Measurements from ENCODE around the gene SLC45A1. TPM values are rescaled to one million over a fixed set of nuclear protein-coding genes. Genes with fewer than 3 reads are reported as not detected.

SLC45A1 gene
- total and polyA plus RNA-seq, 9 of the 15 experiments (the other 6 are each of a cell fraction or from before 2014, with no cell fraction given): not detected

- BruUV-seq (replicated peaks): no TSS peak
- H4K20me1 ChIP-seq (replicated peaks; ENCODE audit: control insufficient read depth, insufficient read depth, low read length): peaks cover 8% of the 10 kb centered on the region; the same call in 1 of the 2 replicates
- H3K36me3 ChIP-seq (ENCODE audit: control insufficient read depth, insufficient read depth, low read length): no peaks in the 10 kb centered on the region
- no peak overlapping the region for H3K9ac ChIP-seq (ENCODE audit: insufficient read depth in 1 of 2, low read depth in 2 of 2, low read length in 2 of 2)
- ChIA-PET POLR2A (interaction anchor here (0.6 kb wide), 1 partner anchor 430 kb away, joined by 3 read pairs; no protein-coding TSS in a partner anchor), CTCF (ENCODE audit: low intra/inter-chr PET ratio) (no interaction called here)
- no peak for ATAC-seq
- no peaks in the 10 kb centered on the region for H3K9me1 ChIP-seq (ENCODE audit: control insufficient read depth, insufficient read depth, low read length)
- DNase-seq (ENCODE audit: extremely low read depth in 1 of 4, low spot score in 3 of 4): no peak
- no peaks in the 10 kb centered on the region for H3K79me2 ChIP-seq (ENCODE audit: control insufficient read depth, insufficient read depth, low read length)
- H3K4me1 ChIP-seq (replicated peaks in 1 of 2; ENCODE audit: control insufficient read depth in 2 of 2, insufficient read depth in 2 of 2, low read length in 2 of 2): peaks cover 0 to 19% of the 10 kb centered on the region in 2 experiments; a peak in 1 of 5 replicates
- in situ Hi-C loops (cut with MboI): no loop called here
- H3K27me3 ChIP-seq (ENCODE audit: control insufficient read depth in 2 of 2, insufficient read depth in 2 of 2, low read length in 2 of 2): peaks cover 64 to 91% of the 10 kb centered on the region in 2 experiments
- no peak overlapping the region for H3K4me3 ChIP-seq
- no peak for FAIRE-seq
- WGBS (ENCODE audit: insufficient coverage, low coverage, missing lambda C conversion rate): 12% methylated on average over 13 of the region's 16 CpGs
- intact Hi-C loops (cut with micrococcal nuclease): no loop called here
- TF ChIP-seq NRF1 (conservative IDR thresholded peaks at IDR 0.05 in 1 of 2, IDR thresholded peaks at IDR 0.05 in 1 of 2) (peak; percentile 48 to 50), TAF1 (IDR thresholded peaks at IDR 0.05; ENCODE audit: control insufficient read depth, extremely low read depth, insufficient read depth, low read length, severe bottlenecking) (no peak), ARID4B (CRISPR knock-in tag; IDR thresholded peaks at IDR 0.05) (no peak), KAT8 (IDR thresholded peaks at IDR 0.05; ENCODE audit: low read depth) (no peak)
- no peaks in the 10 kb centered on the region for H3K9me3 ChIP-seq (replicated peaks; ENCODE audit: control insufficient read depth, insufficient read depth, low read depth, low read length)
- H3K27ac ChIP-seq (ENCODE audit: extremely low read depth, low read depth, low read length): no peak overlapping the region
- no peak overlapping the region for H2AFZ ChIP-seq (ENCODE audit: low read depth, low read length)
- H3K4me2 ChIP-seq (ENCODE audit: insufficient read depth, low read length): no peak overlapping the region
These were observed 15.5 kb downstream of the SLC45A1 start for GRCh38 chr1:8333246-8333987.

Measured in K562 (cell line).